Lower leg skin (tissue), 3 donors: ENCODE measurements around the gene LNX1.

Source experiments
- POLR2A ChIP-seq, 2 donors: fragments of 450-650 bp; IDR thresholded peaks; one replicate each; pipeline ENCODE4 v1.6.1; 2016 to 2017; ENCODE audit warnings: antibody characterized with exemption in 2 of 2, mild to moderate bottlenecking in 1 of 2, moderate library complexity in 1 of 2
- TF ChIP-seq, protein P1 (sequence below), 3 donors: fragments of 450-650 bp; IDR thresholded peaks; one replicate each; pipeline ENCODE4 v1.5.1; 2016; ENCODE audit warnings: antibody characterized with exemption in 3 of 3, mild to moderate bottlenecking in 3 of 3, moderate library complexity in 2 of 3

DNA sequence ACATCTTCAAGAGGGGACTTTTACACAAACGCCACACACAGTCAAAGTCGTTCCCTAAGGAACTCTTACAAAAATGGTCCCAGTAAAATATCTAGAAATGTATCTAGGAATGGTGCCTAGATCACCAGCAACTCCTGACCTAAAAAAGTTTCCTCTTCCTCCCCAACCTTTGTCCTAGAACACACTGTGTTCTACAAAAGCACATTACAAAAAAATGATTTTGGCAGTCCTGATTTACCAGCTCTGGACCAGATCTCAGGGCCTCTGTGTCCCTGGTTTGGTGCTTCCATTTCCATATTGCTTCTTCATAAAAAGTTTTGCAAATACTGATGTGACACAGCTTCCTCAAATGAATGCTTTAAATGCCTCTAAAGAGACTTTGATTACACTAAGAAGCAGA, 55.0 kb downstream of the LNX1 start:
- TF ChIP-seq, protein P1, sequence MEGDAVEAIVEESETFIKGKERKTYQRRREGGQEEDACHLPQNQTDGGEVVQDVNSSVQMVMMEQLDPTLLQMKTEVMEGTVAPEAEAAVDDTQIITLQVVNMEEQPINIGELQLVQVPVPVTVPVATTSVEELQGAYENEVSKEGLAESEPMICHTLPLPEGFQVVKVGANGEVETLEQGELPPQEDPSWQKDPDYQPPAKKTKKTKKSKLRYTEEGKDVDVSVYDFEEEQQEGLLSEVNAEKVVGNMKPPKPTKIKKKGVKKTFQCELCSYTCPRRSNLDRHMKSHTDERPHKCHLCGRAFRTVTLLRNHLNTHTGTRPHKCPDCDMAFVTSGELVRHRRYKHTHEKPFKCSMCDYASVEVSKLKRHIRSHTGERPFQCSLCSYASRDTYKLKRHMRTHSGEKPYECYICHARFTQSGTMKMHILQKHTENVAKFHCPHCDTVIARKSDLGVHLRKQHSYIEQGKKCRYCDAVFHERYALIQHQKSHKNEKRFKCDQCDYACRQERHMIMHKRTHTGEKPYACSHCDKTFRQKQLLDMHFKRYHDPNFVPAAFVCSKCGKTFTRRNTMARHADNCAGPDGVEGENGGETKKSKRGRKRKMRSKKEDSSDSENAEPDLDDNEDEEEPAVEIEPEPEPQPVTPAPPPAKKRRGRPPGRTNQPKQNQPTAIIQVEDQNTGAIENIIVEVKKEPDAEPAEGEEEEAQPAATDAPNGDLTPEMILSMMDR (IDR thresholded peaks at IDR 0.05) = no peak
- no peak for TF ChIP-seq POLR2A (IDR thresholded peaks at IDR 0.05)
